HG02938 (cell line): ENCODE results near the gene PHB1.
"Not testable (repeated sequence)": the region's sequence is repeated elsewhere in the genome, so short reads cannot be mapped to it uniquely, and the experiment has no call there.

ENCODE experiments used
- ATAC-seq: cut with Tn5 transposase; IDR thresholded peaks from one replicate; pipeline ENCODE4 v1.9.1; 2021; ENCODE audit warnings: mild to moderate bottlenecking, moderate library complexity; ENCODE audit not compliant: unreplicated experiment

PHB1 gene

DNA sequence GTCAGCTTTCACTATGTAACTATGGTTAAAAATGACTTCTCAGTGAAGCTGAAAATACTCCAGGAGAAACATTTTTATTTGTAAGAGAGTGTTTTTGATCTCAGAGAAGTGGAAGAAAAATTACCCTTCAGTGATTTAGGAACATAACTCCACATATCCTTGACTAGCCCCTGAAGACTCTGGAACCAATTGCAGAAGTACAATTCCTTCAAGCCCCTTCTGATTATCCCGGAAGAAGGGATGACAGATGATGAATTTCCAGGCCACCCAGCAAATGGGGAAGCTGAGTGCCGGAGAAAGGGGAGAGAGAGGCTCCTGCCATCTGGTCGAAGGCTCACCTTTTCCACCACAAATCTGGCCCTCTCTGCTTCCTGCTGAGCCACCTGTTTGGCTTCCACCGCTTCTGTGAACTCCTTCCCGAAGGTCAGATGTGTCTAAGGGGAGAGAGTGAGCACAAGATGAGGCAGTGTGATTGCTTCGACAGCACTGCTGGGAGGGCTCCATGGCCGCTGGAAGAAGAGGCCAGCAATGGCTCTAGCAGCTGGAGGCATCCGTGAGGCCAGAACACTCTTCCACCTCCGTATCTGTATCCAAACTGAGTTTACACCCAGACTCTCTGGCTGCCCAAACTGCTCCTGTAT, 8.1 kb downstream of the PHB1 start:
- no peak for ATAC-seq

DNA sequence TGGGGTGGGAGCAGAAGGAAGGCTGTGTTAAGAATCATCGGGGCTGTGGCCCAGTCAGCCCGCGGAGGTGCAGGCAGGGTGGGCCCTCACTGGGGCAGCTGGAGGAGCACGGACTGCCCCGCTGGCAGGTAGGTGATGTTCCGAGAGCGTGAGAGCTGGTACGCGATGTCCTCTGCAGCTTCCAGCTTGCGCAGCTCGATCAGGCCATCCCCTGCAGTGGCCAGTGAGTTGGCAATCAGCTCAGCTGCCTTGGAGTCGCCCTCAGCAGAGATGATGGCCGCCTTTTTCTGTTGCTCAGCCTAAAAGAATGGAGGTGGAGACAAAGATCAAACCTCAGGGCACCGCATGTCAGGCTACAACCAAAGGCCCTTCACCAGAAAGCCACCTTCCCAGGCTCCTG, 9.8 kb downstream of the PHB1 start:
- ATAC-seq = no peak

DNA sequence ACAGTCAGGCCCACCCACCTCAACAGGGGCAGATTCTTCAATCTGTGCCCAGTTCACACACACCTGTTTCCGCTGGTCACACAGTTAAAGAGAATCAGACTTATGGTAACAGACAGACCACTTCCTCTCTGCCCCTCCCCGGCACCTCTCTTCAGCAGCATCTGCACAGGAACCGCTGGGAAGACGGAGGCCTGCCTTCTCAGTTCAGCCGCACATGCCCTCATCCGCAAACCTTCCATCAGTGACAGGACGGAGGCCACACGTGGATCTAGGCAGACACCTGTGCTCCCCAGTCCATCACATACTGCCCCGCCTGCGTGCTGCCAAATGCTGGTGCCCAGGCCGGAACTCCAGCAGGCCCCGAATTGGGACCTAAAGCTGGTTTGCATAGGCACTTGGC, 10.3 kb downstream of the PHB1 start:
- no peak for ATAC-seq

DNA sequence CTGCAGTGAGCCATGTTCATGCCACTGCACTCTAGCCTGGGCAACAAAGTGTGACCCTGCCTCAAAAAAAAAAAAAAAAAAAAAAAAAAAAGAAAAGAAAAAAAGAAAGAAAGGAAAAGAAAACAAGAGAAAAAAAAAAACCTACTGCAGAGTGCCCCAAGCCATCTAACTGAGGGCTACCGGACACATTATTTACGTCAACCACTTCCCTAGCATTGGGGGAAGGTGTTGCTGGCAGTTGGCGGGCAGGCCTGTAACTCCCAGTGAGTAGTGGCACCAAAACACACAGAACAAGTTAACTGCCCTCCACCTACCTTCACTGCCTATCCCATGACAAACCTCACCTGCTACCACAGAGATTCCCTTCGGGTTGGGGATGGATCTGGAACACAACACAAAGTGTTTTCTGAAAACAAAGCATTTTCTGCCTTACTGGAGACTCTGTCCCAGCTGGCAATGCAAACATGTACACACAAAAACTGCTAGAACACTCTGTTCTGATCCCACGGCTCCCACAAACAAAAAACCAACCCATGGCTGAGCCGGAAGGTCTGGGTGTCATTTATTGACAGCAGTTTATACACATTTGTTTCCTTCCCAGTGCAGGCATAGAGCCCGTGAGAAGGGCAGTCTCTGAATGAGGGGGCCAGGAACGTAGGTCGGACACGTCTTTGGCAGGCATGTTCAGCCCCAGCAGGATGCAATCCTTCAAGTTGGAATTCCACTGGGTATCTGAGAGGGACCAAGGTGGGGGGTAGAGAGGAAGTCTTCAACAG, 11.0 kb downstream of the PHB1 start:
- ATAC-seq = no peak

DNA sequence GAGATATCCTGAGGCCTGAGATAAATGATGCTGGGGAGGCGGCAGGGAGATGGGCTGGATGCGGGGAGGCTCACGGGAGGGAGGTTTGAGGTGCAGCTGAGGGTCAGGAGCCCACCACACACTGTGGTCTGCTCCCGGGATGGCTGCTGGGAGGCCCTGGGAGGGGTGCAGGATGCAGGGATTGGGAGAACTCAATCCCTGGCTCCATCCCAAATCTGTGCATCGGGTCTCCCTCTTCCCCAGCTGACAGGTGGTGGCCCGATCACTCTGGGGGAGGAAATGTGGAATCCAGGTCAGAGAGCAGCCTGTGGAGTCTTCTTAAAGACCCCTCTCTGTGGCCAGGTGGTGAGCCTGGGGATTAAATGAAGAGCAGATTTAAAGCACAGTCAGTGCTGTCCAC, 12.0 kb downstream of the PHB1 start:
- no peak for ATAC-seq

DNA sequence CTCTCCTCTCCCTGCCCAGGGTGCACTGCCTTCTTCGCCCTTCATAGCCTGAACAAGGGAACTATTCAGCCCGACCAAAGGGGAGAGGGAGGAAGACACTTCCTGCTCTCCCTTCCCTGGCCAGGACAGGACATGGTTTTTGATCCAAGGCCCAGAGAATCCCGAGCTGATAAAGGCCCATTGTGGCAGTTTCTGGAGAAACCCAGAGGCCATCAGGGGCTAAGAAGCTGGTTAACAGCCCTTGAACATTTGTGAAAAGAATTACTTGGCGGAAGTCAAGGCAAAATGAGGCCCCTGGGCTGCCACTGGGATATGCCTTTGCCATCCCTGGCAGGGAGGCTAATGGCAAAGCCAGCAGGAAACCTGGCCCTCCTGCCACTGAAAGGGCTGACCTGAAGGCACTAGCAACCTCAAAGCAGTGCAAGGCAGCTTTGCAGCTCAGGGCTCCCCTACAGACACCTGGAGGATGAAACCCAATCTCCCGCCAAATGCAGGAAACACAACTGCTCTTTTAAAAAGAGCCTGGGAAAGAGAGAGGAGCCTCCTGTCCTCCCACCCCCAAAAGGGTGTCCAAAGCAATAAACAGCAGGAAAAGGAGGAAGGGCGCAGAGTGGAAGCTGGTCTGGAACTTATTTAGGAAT, 12.6 kb downstream of the PHB1 start:
- no peak for ATAC-seq

DNA sequence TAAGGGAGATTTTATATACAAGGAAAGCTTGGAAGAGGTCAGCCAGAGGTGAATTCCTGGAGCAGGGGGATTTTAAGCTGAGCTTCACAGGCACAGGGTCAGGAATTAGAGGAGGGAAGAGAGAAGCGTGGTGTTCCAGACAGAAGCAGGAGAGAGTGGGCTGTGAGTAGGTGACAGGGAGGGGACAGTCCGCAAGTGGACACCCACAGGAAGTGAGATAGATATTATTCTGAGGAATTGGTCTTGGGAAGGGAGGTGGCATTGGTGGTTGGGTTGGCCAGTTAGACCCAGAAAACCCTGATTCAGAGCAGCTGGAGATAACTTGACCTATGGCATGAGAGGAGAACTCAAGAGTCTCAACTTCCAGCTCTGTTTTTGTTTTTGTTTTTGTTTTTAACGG, 14.7 kb downstream of the PHB1 start:
- ATAC-seq = no peak

DNA sequence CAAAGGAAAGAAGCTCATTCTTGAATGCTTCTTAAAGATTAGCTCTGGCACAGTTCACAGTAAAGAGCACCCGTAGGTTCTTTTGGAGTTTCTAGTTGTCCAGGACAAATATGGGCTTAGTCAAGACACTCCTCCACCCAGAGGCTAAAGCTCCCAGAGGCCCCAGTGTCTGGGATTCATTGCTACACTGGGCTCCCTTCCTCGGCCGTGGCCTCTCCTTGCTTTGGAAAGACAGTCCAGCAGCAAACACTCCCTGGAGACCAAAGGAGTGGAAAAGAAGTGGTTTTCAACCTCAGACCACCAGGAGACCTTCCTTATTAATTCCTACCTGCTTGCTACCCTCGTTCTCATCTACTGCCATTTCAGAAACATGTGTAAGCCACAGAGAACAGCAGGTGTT, 17.1 kb downstream of the PHB1 start:
- no peak for ATAC-seq

DNA sequence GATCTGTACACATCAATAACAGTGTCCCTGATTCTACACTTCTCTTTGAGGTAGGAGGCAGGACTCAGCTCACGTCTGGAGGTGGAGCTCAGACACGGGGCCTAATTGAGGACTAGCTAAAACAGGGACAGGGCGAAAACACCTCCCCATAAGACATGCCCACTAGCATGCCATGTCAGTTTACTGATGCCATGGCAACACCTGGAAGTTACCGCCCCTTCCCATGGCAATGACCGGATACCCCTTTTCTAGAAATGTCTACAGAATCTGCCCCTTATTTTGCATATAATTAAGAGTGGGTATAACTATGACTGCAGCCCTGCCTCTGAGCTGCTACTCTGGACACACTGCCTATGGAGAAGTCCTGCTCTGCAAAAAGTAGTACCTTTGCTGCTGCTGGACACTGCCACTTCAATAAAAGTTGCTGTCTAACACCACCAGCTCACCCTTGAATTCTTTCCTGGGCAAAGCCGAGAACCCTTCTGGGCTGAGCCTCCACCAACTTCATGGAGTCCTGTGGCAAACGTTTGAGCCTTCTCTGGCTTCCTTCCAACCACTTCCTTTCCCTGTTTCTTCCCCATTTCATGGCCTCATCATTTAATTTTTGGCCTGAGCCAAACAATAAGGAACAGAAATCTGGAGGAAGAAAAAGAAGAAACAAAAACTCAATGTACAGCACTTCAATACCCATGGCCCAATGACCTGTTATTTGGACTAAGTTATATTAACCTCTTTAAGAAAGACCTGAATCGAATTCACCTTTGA, 21.0 kb downstream of the PHB1 start:
- ATAC-seq = no peak

DNA sequence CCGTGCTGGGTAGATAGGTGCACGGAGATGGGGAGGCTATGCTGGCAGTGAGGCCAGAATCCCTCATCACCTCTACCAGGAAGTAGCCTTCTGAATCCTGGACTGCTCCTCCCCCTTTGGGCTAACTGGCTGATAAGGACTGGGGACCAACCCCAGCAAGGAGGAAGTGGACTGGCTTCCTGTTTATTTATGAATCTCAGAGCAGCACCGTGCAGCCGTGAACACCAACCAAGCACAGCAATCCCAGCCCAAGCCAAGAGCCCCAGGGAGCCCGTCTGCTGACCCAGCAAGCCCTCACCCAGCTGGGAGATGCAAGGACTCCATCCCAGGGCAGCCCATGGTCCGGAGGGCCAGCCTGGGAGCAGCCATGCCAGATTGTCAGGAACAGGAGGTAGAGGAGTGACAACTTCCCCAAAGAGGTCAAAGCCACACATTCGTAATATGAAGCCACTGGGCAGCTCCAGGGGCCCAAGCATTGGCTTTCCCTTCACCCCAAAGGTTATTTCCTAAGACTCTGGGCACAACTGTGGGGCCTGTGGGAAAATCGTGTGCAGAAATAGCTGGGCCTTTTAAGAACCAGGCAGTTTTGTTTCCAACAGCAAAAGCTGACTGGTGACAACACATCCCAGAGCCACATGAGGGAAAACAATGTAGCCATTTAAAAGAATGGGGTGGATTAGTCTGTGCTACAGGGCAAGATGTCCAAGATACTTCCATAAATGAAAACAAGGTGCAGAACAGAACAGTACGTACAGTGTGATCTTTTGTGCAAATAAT, 23.9 kb downstream of the PHB1 start:
- no peak for ATAC-seq

DNA sequence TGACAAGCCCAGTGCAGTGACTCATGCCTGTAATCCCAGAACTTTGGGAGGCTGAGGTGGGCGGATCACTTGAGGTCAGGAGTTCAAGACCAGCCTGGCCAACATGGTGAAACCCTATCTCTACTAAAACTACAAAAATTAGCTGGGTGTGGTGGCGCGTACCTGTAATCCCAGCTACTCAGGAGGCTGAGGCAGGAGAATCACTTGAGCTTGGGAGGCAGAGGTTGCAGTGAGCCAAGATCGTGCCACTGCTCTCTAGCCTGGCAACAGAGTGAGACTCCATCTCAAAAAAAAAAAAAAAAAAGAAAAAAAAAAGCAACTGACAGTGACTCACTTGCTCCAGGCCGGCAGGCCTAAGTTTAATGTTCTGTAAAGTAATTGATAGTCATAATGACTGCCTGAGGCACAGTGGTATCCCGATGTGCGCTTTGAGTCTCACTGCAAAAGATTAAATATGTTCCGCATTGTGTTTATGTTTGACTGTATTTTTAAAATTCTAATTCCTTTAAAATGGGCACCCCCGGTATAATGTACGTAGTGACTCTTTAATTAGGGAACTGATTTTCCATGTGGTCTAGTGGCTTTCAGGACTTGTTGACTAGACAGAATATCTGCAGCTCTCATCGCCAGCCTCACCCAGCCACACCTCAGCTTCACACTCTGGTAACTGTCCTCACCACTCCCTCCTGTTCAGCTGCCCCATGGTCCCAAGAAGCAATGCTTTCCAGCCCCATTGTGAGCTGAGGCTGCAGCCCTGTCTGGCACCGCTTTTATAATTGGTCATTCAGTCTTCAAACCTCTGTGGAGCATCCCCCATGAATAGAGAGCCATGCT, 25.0 kb downstream of the PHB1 start:
- not testable (repeated sequence) for ATAC-seq

DNA sequence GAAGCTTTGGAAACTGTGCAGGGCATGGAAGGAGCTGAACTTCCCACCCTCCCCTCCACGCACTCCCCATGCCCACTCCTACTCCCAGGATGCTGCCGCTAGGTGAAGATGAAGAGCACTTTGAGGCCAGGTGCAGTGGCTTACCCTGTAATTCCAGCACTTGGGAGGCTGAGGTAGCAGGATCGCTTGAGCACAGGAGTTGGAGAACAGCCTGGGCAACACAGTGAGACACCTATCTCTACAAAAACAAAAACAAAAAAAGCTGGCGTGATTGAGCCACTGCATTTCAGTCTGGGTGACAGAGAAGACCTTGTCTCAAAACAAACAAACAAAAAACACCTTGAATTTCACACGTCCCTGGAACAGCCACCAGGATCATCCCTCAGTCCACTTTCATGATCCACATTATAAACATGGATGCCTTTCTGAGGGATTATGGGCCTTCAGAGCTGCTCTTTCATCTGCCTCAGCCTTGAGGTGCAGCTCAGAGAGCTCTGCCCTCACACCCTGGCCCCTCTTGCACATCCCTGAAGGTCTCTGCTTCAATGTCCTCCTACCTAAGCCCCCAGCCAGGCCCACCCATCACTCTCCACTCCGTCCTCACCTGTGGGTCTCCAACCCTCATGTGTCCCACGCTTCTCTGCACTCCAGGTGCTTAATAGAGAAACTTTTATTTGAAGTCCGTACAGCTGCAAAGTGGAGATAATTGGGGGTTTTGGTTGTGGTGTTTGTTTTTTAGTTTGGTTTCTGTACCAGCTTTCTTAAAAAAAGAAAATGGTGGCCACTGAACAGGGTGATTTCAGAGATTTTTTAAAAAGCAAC, 25.8 kb downstream of the PHB1 start:
- ATAC-seq = no peak

DNA sequence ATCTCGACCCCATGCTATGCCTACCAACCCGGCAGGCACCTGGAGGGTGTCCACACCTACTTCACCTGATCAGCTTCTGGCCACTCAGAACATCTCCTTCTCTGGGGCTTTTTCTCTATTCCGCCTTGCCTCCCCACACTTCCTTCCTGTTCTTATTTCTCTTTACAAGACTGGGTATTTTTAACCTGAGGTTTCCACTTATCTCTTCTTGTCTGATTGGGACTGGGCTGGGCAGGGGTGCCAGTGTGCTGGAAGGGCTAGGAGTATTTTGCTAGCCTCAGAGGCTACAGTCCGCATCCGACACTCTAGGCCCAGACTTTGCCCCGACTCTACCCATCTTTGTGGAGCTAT, 26.4 kb downstream of the PHB1 start:
- ATAC-seq = no peak

DNA sequence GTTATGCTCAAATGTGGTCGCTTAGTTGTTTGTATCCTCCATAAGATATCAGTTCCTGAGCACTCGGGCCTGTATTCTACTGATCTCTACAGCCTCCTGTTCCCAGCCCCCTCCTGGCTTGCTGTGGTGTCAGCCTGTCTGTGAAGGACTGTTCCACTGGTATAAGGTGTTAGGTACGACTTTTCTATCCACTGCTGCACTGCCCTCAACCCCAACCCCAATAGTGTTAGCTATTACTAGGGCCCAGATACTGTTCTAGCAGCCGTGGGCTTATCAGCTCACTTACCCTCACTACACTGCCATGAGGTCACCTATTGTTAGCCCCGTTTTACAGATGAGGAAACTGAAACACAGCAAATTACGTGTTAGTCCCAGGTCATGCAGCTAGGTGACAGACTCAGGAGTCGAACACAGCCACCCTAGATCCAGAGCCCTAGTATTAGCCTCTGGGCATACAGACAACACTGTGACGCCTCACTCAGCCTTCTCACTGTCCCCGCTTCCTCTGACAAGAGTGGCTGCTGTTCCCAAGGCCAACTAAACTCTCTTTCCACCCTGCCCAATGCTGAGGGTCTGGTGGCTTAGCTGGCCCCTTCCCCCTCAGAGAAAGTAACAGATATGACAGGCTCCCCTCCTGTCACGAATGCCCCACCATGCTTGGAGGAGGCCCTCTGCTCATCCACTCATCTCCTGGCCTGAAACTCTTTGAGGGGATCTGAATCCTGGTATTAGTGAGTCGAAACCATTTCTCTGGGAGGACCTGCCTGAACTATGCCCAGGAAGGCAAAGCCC, 27.0 kb downstream of the PHB1 start:
- no peak for ATAC-seq

DNA sequence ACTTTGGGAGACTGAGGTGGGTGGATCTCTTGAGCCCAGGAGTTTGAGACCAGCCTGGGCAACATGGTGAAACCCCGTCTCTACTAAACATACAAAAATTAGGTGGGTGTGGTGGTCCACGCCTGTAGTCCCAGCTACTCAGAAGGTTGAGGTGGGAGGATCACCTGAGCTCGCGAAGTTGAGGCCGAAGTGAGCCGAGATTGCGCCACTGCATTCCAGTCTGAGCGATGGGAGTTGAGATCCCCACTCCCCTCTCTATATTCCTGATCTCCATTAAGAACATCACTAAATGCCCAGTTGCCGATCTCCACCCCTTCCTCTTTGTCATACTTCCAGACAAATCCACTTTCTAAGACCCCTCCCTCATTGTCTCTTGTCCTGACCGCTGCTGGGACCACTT, 28.3 kb downstream of the PHB1 start:
- no peak for ATAC-seq

DNA sequence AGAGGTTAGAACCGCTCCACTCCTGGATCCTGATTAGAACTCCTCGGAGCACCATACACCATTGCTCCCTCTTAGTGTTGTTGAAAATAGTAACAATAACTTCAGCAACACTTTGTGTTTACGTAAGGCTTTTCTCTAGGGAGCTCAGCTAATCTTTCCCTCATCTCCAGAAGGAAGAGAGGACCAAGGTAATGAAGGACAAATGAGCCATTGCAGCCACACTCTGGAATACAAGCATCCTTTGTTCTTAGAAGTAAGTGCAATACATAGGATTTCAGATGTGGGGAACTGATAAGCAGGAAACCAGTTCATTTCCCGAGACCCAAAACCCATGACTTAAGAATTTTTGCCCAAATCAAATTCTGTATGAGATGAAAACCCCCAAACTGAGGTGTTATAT, 29.7 kb downstream of the PHB1 start:
- ATAC-seq = no peak

DNA sequence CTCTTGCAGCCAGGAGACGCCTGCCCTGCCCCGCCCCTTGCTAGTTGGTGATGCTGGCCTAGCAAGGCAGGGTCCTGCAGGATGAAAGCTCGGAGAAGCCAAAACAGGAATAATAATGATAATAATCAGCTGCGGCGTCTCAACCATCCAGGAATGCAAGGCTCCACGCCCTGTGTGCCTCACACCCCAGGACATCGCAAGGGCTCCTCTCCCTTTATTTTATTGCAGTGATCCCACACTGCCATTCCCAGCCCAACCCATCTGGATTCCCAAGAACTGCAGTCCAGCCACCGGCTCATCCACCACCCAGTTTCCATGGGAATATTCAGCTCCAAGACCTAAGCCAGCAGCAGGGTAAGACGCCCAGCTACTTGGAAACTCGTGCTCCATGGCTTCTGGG, 31.6 kb downstream of the PHB1 start:
- ATAC-seq = no peak

DNA sequence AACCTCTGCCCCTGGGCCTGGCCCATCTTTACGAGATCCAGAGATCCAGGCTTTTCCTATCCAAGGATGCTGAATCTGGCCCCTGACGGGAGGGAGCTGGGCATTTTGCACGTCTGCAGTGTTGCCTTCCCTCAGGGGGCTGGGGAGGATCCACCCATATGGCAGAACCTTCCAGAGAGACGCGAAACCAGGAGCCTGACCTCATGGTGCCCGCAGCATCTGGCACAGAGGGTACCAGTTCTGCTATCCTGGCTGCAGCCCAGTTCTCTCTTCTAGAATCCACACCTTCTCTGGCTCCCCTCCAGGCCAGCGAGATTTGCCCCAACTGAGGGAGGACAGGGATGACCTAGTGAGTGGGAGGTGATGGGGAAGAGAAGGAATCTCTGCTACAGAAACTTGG, 32.1 kb downstream of the PHB1 start:
- no peak for ATAC-seq
